GM21447 (cell line): ENCODE measurements around the gene RNF151.

ENCODE experiments used
- ATAC-seq: cut with Tn5 transposase; IDR thresholded peaks from one replicate; pipeline ENCODE4 v1.9.1; 2021; ENCODE audit not compliant: unreplicated experiment

Gene RNF151

GRCh38 chr16:1976951-1977874 lies 10.6 kb downstream of the RNF151 start:
- no peak for ATAC-seq

DNA sequence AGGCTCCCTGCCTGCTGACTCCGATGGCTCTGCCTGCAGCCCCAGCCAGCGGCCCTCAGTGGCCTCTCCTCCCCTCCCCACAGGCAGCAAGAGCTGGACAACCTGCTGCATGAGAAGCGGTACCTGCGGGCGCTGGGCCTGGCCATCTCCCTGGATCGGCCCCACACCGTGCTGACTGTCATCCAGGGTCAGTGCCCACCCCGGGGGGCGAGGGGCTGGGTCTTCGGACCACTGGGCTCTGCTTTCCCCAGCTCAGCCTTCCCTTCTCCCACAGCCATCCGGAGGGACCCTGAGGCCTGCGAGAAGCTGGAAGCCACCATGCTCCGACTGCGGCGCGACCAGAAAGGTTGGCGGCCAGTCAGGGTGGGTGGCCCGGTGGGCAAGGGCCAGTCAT lies 11.2 kb downstream of the RNF151 start:
- ATAC-seq, result no peak

DNA sequence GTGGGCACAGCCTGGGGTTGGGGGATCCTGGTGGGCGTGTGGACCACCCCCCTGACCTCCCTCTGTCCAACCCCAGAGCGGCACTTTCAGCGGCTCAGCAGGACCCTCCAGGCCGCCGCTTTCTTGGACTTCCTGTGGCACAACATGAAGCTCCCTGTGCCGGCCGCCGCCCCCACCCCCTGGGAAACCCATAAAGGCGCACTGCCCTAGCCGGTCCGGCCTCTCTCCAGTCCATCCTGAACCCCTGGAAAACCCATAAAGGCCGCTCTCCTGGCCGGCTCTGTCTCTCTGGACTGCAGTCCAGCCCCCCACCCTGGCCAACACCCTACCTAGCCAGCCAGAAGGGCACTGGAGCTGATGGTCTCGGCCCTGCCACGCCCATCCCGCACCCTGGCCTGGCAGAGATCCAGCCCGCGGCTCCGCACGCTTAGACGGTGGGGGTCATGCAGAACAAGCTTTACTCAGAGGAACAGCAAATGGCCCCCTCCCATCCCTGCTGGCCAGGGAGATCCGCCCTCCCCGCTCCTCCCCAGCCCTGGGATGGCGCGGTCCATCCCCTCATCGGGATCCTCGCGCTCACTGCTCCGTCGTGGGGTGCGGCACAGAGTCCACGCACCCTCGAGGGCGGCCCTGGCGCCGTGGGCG lies 11.9 kb downstream of the RNF151 start:
- ATAC-seq, result no peak

DNA sequence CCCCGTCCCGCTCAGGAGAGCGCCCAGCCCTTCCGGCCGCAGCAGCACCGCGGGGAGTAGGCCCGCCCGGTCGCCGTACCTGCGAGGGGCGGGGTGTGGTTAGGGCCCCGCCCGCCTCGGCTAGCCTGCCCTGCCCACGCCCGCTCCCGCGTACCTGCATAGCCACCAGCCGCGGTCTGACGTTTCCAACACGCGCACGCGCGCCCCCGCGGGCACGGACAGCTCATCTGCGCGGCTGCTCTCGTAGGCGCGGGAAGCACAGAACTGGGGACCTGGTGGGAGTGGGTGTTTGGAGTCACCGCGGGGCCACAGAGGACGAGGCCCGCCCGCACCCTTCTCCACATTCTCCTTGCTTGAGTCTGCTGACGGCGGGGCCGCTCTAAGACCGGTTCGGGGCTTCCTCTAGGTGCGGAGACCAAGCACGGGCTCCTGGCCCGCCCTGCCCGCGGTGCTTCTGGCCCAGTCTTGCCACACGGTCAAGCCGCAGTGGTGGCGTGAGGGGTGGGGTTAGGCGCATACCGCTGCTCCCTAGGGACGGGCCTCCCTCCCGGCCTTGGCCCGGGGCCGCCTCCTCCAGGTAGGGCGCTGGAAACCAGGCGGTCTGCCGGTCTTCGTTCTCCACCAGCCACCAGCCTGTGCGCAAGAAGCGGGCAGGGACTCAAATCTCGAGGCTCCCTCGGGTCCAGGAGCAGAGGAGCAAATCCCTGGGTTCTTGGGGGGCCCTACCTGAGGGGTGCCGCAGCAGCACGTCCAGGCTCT lies 12.8 kb downstream of the RNF151 start:
- no peak for ATAC-seq

DNA sequence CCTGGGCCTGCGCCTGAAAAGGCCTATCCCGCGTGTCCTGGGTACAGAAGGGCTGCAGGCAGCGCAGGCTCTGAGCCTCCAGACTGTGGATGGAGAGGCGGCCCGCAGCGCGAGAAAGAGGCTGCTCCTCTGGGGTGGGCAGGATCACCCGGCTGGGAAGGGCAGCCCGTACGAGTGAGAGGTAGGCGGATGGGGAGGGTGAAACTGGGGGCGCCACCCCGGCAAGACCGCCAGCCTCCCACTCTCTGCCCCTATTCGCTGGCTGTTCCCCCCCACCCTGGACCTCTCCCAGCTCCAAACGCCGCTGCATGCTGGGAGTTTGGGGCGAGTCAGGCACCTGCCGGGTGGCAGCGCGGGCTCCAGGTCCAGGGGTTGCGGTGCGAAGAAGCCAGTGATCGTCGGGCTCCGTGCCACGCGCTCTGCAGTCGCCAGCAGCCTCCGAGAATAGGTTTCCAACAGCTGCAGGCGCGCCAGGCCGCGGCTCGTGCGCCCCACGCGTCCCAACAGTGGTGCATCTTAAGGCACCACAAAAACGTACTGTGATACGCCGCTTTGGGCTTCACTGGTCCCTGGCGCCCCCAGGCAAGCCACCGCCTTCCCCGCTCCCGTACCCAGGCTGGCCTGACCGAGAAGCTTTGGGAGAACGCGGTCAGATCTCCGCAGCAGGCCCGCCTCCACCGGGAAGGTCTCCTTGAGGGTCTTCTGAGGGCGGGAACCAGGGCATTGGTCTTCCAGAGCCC lies 13.5 kb downstream of the RNF151 start:
- ATAC-seq, result no peak

- ATAC-seq, result no peak
Measured at GRCh38 chr16:1980770-1981087, 14.1 kb downstream of the RNF151 start.

DNA sequence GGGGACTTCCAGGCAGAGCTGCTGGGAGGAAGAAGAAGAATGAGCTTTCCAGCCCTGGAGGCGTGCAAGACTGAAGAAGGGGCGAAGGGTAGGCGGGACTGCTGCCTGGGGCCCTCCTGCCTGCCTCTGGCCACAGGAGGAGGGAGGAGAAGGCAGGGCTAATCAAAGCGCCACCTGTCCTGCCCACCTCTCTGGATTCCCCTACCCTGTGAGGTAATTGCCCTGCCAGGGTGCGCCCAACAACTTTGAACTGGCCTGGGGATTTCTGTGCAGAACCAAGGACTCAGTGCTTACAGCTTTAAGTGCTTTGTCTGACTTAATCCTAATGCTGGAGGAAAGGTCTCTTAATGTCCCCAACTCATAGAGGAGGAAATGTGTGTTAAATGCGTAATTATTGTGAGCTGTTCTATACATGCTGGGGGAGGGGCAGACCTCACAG lies 14.8 kb downstream of the RNF151 start, which contains the start of gene NOXO1:
Gene NOXO1 (minus strand): TSS at position 72 of the 439 bp plus-strand sequence. CDS start 290 bp downstream, outside the sequence.
- no peak for ATAC-seq

GRCh38 chr16:1982013-1982433 lies 15.4 kb downstream of the RNF151 start:
- no peak for ATAC-seq

- ATAC-seq, result no peak
Measured at GRCh38 chr16:1982991-1983543, 16.4 kb downstream of the RNF151 start.

DNA sequence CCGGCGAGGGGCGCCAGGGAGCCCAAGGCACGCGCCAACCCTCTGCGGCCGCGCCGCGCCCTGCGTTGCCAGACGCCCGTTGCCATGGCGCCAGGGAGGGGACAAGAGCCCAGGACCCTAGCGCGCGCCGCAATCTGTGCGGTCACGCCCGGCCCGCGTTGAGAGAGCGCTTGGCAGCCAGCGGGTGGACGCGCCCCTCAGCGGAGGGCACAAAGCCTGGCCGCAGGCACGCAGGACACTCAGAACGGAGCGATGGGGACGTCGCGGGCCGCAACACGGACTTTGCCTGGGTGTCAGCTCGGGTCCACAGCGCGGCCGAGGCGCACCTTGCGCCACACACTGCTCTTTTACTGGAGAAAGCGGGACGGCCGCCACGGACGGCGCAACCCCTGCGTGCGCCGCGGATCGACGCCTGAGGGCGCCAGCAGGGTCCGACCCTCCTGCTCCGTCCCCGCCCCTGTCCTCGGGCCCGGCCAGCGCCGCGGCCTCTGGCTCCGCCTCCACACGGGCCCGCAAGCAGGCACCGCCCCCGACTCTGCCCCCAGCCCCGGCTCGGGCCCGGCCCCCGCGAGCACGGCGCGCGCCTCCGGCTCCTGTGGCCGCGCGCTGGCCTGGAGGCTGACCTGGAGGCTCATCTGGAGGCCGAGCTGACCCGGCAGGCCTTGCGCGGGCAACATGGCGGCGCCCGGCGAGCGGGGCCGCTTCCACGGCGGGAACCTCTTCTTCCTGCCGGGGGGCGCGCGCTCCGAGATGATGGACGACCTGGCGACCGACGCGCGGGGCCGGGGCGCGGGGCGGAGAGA lies 17.1 kb downstream of the RNF151 start, which contains the start of gene GFER:
Gene GFER (plus strand): TSS at position 650 of the 803 bp plus-strand sequence. CDS start 26 bp downstream, at position 676.
- ATAC-seq, result peak; percentile 66

- ATAC-seq, result peak; percentile 2
Measured at GRCh38 chr16:1984347-1985225, 17.9 kb downstream of the RNF151 start.

DNA sequence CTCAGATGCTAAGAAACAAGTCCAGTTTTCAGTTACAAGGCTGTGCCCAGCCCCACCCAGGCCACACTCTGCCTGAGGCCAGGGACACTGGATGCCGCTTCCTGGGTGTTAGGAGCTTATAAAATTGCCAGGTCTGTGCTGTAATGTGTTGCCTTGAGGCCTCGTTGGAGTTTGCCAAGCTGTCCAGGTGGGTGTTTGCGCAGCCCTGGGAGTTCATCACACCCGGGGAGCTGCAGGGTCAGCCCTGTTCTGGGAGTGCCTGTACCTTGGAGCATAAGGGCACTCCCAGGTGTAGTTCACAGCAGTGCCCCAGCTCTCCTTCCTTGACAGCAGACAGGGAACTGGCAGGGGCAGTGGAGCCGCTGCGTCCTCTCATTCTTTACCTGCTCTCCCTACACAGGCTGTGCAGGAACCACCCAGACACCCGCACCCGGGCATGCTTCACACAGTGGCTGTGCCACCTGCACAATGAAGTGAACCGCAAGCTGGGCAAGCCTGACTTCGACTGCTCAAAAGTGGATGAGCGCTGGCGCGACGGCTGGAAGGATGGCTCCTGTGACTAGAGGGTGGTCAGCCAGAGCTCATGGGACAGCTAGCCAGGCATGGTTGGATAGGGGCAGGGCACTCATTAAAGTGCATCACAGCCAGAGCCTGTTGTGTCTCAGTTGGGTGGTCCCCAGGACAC lies 19.0 kb downstream of the RNF151 start:
- no peak for ATAC-seq

DNA sequence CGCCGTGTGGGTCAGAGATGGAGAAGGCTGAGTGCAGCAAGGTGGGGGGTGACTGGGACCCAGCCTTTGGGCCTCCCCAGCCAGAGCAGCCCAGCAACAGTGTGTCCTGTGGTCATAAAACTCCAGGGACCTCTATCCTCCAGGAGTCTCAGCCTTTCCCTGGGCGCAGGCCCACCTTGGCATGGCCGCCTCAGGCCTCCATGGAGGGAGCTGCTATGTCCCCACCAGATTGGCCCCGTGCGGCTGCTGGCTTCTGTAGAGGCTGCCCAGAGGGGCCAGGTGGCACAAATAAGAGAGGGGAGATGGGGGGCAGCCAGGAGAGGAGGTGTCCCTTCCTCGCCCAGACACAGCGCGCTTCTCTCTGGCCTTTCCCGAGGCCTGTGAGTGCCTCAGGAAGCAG lies 20.5 kb downstream of the RNF151 start:
- no peak for ATAC-seq

- no peak for ATAC-seq
Measured at GRCh38 chr16:1989209-1990100, 22.8 kb downstream of the RNF151 start, which contains the start of gene SYNGR3. TSS of gene SYNGR3 (plus strand) at chr16:1989970. CDS start at chr16:1990103, 133 bp downstream.

GRCh38 chr16:1990101-1990350 lies 23.4 kb downstream of the RNF151 start:
- ATAC-seq, result no peak

DNA sequence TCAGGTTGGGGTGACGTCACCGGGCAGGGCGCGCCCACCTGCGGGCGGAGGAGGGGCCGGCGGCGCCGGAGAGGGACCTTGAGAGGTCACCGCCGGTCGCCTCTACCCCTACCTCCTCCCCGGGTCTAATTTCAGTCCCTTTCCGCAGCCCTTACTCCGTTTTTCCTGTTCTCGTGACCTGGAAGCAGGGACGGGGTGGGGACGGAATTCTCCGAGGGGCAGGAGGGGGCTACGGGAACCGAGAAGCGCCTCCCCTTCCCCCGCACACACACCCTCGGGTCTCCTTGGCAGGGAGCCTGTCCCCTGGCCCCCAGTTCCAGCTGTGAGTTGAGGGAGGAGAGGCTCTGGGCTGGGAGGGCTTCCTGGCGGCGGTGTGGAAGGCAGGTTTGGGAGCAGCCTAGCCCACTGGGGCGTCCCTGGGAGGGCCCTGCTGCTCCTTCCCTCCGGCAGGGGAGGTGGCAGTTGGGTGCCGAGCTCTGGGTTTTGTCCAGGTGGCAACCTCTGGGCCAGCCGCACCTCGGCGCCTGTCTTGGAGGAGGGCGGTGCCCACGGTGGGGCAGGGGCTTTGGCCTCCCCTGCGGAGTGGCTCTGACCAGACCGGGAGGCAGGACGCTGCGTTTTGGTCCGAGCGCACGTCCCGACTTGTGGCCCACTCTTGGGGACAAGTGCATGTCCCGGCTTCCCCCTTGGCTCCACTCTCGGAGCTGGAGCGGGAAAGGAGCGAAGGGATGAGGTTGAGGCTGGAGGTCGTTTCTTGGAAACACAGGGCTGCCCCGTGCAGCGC lies 23.9 kb downstream of the RNF151 start:
- ATAC-seq, result peak; percentile 6
